ENCODE results near the gene THRB. TPM values are rescaled to one million over a fixed set of nuclear protein-coding genes. Genes with fewer than 3 reads are reported as not detected.

The THRB gene
- polyA plus RNA-seq, 1 of the 3 experiments (the other 2 are of a cell fraction), result 0.02 TPM

DNA sequence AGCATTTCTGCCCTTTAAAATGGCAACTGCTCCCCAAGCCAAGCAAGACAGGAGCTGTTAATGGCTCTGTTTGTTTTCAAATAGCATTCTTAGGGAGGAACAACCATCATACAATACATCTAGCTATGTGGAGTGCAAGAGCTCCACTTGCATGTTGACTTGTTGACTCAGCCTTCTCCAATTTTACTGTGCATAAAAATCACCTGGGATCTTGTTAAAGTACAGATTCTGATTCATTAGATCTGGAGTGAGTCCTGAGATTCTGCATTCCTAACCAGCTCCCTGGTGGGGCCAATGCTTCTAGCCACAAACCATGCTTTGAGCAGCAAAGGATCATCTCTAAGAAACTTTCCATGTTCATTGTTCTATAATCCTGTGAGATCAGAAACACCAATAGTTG, 171.4 kb downstream of the THRB start:
- CTCF ChIA-PET, result interaction anchor here (1.4 kb wide), 1 partner anchor 9 kb away, joined by 3 read pairs; no protein-coding TSS in a partner anchor
- Histone ChIP-seq H2AFZ (ENCODE audit: low read depth) (no peak overlapping the region), H4K20me1 (ENCODE audit: insufficient read depth) (no peaks in the 10 kb centered on the region), H3K9me2 (no peaks in the 10 kb centered on the region), H3K4me1 (ENCODE audit: control insufficient read depth in 1 of 2, insufficient read depth in 2 of 2, low read depth in 1 of 2, low read length in 1 of 2) (no peaks in the 10 kb centered on the region), H3F3A (replicated peaks; ENCODE audit: insufficient read depth) (peaks cover 3% of the 10 kb centered on the region), H3K9ac (no peak overlapping the region), H3K79me2 (ENCODE audit: insufficient read depth) (no peaks in the 10 kb centered on the region), H3K27ac (ENCODE audit: low read depth in 2 of 2, low read length in 1 of 2) (no peak overlapping the region), H3K4me2 (no peak overlapping the region), H3K36me3 (replicated peaks in 1 of 2; ENCODE audit: control insufficient read depth in 1 of 2, insufficient read depth in 2 of 2, low read length in 1 of 2) (no peaks in the 10 kb centered on the region), H3K4me3 (ENCODE audit: low read depth in 2 of 2, low read length in 1 of 2) (no peak overlapping the region), H3K9me3 (no peaks in the 10 kb centered on the region), H3K27me3 (ENCODE audit: insufficient read depth) (no peaks in the 10 kb centered on the region)
- no peak for TF ChIP-seq RAD21 (IDR thresholded peaks at IDR 0.05; ENCODE audit: low read length)
- no peak for TF ChIP-seq YY1 (IDR thresholded peaks at IDR 0.05; ENCODE audit: low read depth)
- TF ChIP-seq, protein P1, sequence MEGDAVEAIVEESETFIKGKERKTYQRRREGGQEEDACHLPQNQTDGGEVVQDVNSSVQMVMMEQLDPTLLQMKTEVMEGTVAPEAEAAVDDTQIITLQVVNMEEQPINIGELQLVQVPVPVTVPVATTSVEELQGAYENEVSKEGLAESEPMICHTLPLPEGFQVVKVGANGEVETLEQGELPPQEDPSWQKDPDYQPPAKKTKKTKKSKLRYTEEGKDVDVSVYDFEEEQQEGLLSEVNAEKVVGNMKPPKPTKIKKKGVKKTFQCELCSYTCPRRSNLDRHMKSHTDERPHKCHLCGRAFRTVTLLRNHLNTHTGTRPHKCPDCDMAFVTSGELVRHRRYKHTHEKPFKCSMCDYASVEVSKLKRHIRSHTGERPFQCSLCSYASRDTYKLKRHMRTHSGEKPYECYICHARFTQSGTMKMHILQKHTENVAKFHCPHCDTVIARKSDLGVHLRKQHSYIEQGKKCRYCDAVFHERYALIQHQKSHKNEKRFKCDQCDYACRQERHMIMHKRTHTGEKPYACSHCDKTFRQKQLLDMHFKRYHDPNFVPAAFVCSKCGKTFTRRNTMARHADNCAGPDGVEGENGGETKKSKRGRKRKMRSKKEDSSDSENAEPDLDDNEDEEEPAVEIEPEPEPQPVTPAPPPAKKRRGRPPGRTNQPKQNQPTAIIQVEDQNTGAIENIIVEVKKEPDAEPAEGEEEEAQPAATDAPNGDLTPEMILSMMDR (IDR thresholded peaks at IDR 0.05), result no peak
- TF ChIP-seq, protein P2, sequence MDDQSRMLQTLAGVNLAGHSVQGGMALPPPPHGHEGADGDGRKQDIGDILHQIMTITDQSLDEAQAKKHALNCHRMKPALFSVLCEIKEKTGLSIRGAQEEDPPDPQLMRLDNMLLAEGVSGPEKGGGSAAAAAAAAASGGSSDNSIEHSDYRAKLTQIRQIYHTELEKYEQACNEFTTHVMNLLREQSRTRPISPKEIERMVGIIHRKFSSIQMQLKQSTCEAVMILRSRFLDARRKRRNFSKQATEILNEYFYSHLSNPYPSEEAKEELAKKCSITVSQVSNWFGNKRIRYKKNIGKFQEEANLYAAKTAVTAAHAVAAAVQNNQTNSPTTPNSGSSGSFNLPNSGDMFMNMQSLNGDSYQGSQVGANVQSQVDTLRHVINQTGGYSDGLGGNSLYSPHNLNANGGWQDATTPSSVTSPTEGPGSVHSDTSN (IDR thresholded peaks at IDR 0.05), result no peak
- TF ChIP-seq, protein P3, sequence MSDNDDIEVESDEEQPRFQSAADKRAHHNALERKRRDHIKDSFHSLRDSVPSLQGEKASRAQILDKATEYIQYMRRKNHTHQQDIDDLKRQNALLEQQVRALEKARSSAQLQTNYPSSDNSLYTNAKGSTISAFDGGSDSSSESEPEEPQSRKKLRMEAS (IDR thresholded peaks at IDR 0.05; ENCODE audit: low read depth), result no peak
- POLR2A ChIA-PET, result no interaction called here
- no peak for DNase-seq

DNA sequence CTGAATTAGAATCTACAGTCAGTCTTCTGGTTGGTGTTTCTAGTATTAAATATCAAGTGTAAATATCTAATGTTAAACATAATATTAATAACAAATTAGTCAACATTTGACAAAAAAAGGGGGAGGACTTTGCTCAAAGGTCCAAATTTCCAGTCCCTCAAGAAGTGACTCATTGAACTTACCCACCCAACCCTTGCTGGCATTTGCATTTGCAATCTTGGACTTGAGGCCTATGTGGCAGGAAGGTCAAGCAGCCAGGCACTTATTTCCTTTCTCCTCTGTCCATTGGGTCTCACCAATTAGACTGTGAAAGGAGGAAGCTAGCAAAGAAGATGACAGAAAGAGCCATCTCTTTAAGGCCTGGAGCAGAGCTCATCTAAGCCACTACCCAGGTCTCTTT, 174.0 kb downstream of the THRB start:
- H3K79me2 ChIP-seq (ENCODE audit: insufficient read depth), result no peaks in the 10 kb centered on the region
- H4K20me1 ChIP-seq (ENCODE audit: insufficient read depth), result no peaks in the 10 kb centered on the region
- H3K9ac ChIP-seq, result no peak overlapping the region
- H3K27me3 ChIP-seq (ENCODE audit: insufficient read depth), result no peaks in the 10 kb centered on the region
- ChIA-PET CTCF (no interaction called here), POLR2A (no interaction called here)
- H3F3A ChIP-seq (replicated peaks; ENCODE audit: insufficient read depth), result peaks cover 3% of the 10 kb centered on the region
- no peak for DNase-seq
- H2AFZ ChIP-seq (ENCODE audit: low read depth), result no peak overlapping the region
- no peak overlapping the region for H3K4me3 ChIP-seq (ENCODE audit: low read depth in 2 of 2, low read length in 1 of 2)
- no peaks in the 10 kb centered on the region for H3K4me1 ChIP-seq (ENCODE audit: control insufficient read depth in 1 of 2, insufficient read depth in 2 of 2, low read depth in 1 of 2, low read length in 1 of 2)
- no peak overlapping the region for H3K4me2 ChIP-seq
- no peaks in the 10 kb centered on the region for H3K9me3 ChIP-seq
- TF ChIP-seq GATA2 (CRISPR knock-in tag; IDR thresholded peaks at IDR 0.05) (no peak), NFIC (IDR thresholded peaks at IDR 0.05; ENCODE audit: borderline replicate concordance) (no peak), GABPA (IDR thresholded peaks at IDR 0.05; ENCODE audit: low read depth) (no peak), YY1 (IDR thresholded peaks at IDR 0.05; ENCODE audit: low read depth) (no peak), FOXM1 (IDR thresholded peaks at IDR 0.05; ENCODE audit: low read depth) (no peak), RXRA (IDR thresholded peaks at IDR 0.05; ENCODE audit: borderline replicate concordance, low read depth) (no peak), RAD21 (IDR thresholded peaks at IDR 0.05; ENCODE audit: low read length) (no peak), RFX5 (IDR thresholded peaks at IDR 0.05; ENCODE audit: low read length) (no peak), SIN3A (IDR thresholded peaks at IDR 0.05; ENCODE audit: borderline replicate concordance, low read depth, low read length) (no peak), FOSL2 (IDR thresholded peaks at IDR 0.05; ENCODE audit: borderline replicate concordance, low read depth) (no peak), POLR2AphosphoS5 (IDR thresholded peaks at IDR 0.05; ENCODE audit: low read depth, low read length) (no peak), EP300 (IDR thresholded peaks at IDR 0.05; ENCODE audit: borderline replicate concordance in 1 of 2, low read depth in 1 of 2, low read length in 1 of 2) (no peak), CHD2 (IDR thresholded peaks at IDR 0.05; ENCODE audit: low read length, partially characterized antibody) (no peak), TAF1 (IDR thresholded peaks at IDR 0.05; ENCODE audit: borderline replicate concordance, low read depth, low read length) (no peak)
- TF ChIP-seq, protein P2 (IDR thresholded peaks at IDR 0.05), result no peak
- TF ChIP-seq, protein P1 (IDR thresholded peaks at IDR 0.05), result no peak
- TF ChIP-seq, protein P3 (IDR thresholded peaks at IDR 0.05; ENCODE audit: low read depth), result no peak
- H3K9me2 ChIP-seq, result no peaks in the 10 kb centered on the region
- no peaks in the 10 kb centered on the region for H3K36me3 ChIP-seq (replicated peaks in 1 of 2; ENCODE audit: control insufficient read depth in 1 of 2, insufficient read depth in 2 of 2, low read length in 1 of 2)
- H3K27ac ChIP-seq (ENCODE audit: low read depth in 2 of 2, low read length in 1 of 2), result no peak overlapping the region
